Lower leg skin (tissue), 3 donors: Measurements from ENCODE around the gene LELP1.

Source experiments
- POLR2A ChIP-seq, 2 donors: fragments of 450-650 bp; IDR thresholded peaks; one replicate each; pipeline ENCODE4 v1.6.1; 2016 to 2017; ENCODE audit warnings: antibody characterized with exemption in 2 of 2, mild to moderate bottlenecking in 1 of 2, moderate library complexity in 1 of 2
- TF ChIP-seq, protein P1 (sequence below), 3 donors: fragments of 450-650 bp; IDR thresholded peaks; one replicate each; pipeline ENCODE4 v1.5.1; 2016; ENCODE audit warnings: antibody characterized with exemption in 3 of 3, mild to moderate bottlenecking in 3 of 3, moderate library complexity in 2 of 3

- TF ChIP-seq, protein P1, sequence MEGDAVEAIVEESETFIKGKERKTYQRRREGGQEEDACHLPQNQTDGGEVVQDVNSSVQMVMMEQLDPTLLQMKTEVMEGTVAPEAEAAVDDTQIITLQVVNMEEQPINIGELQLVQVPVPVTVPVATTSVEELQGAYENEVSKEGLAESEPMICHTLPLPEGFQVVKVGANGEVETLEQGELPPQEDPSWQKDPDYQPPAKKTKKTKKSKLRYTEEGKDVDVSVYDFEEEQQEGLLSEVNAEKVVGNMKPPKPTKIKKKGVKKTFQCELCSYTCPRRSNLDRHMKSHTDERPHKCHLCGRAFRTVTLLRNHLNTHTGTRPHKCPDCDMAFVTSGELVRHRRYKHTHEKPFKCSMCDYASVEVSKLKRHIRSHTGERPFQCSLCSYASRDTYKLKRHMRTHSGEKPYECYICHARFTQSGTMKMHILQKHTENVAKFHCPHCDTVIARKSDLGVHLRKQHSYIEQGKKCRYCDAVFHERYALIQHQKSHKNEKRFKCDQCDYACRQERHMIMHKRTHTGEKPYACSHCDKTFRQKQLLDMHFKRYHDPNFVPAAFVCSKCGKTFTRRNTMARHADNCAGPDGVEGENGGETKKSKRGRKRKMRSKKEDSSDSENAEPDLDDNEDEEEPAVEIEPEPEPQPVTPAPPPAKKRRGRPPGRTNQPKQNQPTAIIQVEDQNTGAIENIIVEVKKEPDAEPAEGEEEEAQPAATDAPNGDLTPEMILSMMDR (IDR thresholded peaks at IDR 0.05): no peak
- TF ChIP-seq POLR2A (IDR thresholded peaks at IDR 0.05): no peak
Measured at GRCh38 chr1:153251562-153251961, 48.3 kb downstream of the LELP1 start.
